PFSK-1 (cell line): Measurements from ENCODE around the gene KIF5A.

Experiments
- FOXP2 ChIP-seq: optimal IDR thresholded peaks from 2 replicates; pipeline ENCODE3; 2011; ENCODE audit warnings: borderline replicate concordance, control low read depth, inconsistent platforms; ENCODE audit not compliant: insufficient read depth; ENCODE audit errors: extremely low read length, extremely low read depth
- POLR2AphosphoS5 ChIP-seq: IDR thresholded peaks from 2 replicates; pipeline ENCODE4 v1.6.1; 2012; ENCODE audit warnings: low read depth, mild to moderate bottlenecking, control low read depth, low read length, moderate library complexity
- REST ChIP-seq, 2 experiments: IDR thresholded peaks; 2 replicates each; pipeline versions ENCODE4 v1.6.1 to v1.8.0; 2011 to 2012; ENCODE audit warnings: low read depth in 2 of 2, low read length in 2 of 2, control low read depth in 1 of 2, inconsistent platforms in 1 of 2, mild to moderate bottlenecking in 1 of 2, moderate library complexity in 1 of 2; ENCODE audit not compliant: insufficient read depth in 1 of 2
- SIN3A ChIP-seq: IDR thresholded peaks from 2 replicates; pipeline ENCODE4 v1.6.1; 2012; ENCODE audit warnings: mild to moderate bottlenecking, low read length, moderate library complexity, borderline replicate concordance; ENCODE audit not compliant: insufficient read depth
- TAF1 ChIP-seq: IDR thresholded peaks from 2 replicates; pipeline ENCODE4 v1.6.1; 2012; ENCODE audit warnings: low read length, control low read depth, borderline replicate concordance; ENCODE audit not compliant: insufficient read depth

Gene KIF5A

DNA sequence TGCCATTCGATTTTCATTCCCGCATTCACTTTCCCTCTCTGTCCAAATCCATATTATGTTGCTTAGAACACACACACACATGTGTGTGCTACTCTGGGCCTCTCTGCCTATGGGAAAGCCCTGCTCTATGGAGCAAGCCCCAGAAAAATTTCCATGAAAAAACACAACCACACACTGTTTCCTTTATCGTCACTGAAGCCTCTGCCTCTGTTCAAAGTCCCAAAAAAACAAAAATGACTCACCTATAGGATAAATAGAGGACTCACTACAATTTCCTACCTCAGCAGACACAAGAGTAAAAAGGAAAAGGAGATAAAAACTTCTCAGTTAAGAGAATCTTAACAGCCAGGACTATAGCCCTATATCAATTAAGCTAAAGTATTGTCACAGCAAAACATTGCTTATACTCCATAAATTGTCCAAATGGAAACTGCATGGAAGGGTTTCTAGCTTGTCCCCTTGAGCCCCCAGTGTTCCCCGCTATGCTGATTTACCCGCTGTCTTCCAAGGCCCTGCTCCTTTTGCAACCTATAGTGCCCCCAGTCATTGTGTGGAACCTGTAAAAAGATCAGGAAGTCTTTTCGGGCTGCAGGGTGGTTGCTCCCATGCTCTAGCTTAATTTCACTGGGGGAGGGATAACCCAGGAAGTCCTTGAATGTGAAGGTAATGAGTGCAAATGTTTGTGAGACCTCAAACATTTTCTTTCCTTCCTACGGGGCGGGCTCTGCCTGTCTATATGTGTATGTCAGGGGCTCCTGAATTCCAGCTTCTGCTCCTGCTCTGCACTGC lies 30.0 kb downstream of the KIF5A start:
- no peak for TF ChIP-seq POLR2AphosphoS5
- no peak for TF ChIP-seq SIN3A
- TF ChIP-seq FOXP2, result no peak
- no peak for TF ChIP-seq TAF1
- no peak for TF ChIP-seq REST (IDR thresholded peaks at IDR 0.05; ENCODE audit: insufficient read depth in 1 of 2, low read depth in 2 of 2, low read length in 2 of 2)

GRCh38 chr12:57580466-57580795 lies 30.6 kb downstream of the KIF5A start:
- TF ChIP-seq TAF1, result no peak
- no peak for TF ChIP-seq FOXP2
- no peak for TF ChIP-seq SIN3A
- no peak for TF ChIP-seq POLR2AphosphoS5
- no peak for TF ChIP-seq REST (IDR thresholded peaks at IDR 0.05; ENCODE audit: insufficient read depth in 1 of 2, low read depth in 2 of 2, low read length in 2 of 2)

- TF ChIP-seq REST (IDR thresholded peaks at IDR 0.05; ENCODE audit: insufficient read depth in 1 of 2, low read depth in 2 of 2, low read length in 2 of 2), result no peak
- no peak for TF ChIP-seq POLR2AphosphoS5
- no peak for TF ChIP-seq TAF1
- TF ChIP-seq SIN3A, result no peak
- TF ChIP-seq FOXP2, result no peak
These were observed 32.0 kb downstream of the KIF5A start for GRCh38 chr12:57581802-57582201.

DNA sequence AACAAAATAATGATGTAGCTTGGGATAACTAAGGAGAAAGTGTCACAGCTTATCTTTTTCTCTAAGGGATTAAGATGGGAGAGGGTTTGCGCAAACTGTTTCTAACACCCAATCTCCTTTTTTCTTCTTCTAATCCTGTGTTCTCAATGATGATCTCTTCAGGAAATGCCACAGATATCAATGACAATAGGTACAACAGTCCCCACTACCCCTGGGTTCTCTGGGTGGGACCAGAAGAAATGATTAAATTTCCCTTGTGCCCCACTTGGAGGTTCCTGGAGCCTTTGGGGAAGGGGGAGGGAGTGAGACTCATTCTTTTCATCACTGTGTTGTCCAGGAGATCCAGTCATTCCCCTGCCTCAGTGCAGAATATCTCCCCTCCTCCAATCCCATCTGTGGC lies 32.6 kb downstream of the KIF5A start:
- TF ChIP-seq FOXP2 (no peak), REST (IDR thresholded peaks at IDR 0.05; ENCODE audit: insufficient read depth in 1 of 2, low read depth in 2 of 2, low read length in 2 of 2) (no peak), TAF1 (no peak), SIN3A (no peak), POLR2AphosphoS5 (no peak)
